NCI-H1694 (cell line): ENCODE measurements around the gene OBSL1.

ENCODE experiments used
- DNase-seq: peaks from one replicate; lab custom pipeline; 2025; lab: John Stamatoyannopoulos, UW

OBSL1 gene

DNA sequence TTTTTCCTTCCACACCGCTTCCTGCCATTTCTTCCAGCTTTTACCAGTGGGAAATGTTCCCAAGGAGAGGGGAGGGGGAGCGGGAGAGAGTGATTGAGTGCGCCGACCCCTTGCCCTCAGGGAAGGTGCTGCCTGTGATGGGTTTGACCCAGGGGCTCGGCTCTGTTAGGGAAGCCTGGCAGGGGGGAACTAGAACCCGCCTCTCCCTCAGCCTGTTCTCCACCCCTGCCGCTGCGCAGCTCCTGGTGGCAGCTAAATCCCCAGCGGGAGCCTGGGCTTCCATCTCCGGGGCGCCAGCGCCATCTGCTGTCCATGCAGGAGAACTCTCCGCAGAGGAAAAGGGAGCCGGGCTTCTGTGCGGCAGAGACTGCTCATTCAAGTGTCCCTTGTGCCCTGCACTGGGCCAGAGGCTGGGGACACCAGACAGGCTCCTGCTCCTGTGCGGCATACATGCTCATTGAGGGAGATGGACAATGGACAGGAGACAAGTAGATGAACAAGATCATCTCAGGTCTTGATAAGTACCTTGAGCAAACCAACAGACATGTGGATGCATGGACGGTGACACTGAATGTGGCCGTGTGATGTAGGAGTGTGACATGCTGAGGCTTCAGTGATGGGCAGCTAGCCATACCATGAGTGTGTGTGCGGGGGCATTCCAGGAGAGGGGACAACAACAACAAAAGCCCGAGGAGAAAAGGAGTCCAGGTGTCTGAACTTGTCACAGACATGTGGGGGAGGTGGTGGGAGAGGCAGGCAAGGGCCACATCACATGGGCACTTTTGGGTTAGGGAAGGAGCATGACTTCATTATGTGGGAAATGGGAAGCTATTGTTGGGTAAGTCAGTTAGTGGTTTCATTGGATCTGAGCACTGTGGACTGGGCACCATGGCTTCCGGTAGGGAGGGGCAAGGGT is 41.0 kb downstream of the OBSL1 start:
- peak; percentile 83 for DNase-seq

GRCh38 chr2:219527472-219527871 is 43.9 kb downstream of the OBSL1 start:
- no peak for DNase-seq

DNA sequence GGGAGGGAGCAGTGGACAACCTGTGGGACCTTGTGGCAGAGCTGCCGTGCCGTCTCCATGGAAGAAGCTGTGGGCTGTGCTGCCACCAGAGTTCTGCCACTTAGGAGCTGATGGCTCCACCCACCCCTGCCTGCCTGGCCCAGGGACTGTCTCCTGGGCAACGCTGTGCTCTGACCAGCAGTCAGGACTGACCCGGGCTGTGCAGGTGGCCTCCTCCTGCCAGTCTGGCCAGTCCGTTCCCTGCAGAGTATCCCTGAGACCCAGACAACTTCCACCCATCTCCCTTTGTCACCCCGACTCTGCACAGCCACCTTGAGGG is 44.3 kb downstream of the OBSL1 start:
- no peak for DNase-seq

GRCh38 chr2:219526320-219527075 is 44.8 kb downstream of the OBSL1 start:
- DNase-seq, result no peak

GRCh38 chr2:219525533-219526232 is 45.7 kb downstream of the OBSL1 start:
- DNase-seq, result no peak

GRCh38 chr2:219524817-219525216 is 46.5 kb downstream of the OBSL1 start:
- DNase-seq, result no peak

- no peak for DNase-seq
These were observed 48.2 kb downstream of the OBSL1 start for GRCh38 chr2:219523031-219523671.

GRCh38 chr2:219522111-219523030 is 49.0 kb downstream of the OBSL1 start:
- DNase-seq, result no peak

DNA sequence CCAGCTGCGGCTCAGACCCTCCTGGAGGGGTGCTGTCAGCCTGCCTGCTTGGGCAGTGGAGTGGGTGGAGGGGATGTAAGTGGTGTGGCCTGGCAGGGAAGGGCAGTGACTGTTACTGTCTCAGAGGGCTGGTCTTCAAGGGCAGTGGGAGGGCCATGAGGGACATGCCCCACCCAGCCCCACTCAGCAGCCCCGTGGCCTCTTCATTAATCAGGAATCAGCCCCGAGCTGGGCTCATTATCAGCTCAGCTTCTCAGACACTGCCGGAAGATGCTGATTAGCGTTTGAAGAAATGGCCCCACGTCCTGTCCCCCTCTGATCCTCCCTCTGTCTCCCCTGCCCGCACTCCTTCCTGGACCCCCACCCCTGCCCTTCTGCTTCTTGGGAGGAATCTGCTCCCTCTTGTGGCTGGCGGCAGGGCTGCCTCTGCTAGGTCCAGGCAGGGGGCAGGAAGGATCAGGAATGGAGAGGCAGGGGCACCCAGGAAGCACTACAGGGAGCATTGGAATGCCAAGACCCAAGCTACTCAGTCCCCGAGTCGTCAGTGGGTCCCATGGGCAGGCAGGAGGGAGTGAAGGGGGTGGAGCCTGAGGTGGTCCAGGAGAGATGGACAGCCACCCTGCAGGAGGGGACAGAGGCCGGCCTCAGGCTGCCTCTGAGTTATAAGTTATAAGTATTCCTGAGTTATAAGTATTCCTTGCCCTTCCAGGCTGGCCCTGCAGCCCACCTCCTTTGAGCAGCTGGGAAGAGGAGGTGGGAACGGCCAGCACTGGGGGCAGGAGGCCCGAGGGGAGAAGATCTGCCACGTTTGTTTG is 50.1 kb downstream of the OBSL1 start:
- DNase-seq, result peak; percentile 38

DNA sequence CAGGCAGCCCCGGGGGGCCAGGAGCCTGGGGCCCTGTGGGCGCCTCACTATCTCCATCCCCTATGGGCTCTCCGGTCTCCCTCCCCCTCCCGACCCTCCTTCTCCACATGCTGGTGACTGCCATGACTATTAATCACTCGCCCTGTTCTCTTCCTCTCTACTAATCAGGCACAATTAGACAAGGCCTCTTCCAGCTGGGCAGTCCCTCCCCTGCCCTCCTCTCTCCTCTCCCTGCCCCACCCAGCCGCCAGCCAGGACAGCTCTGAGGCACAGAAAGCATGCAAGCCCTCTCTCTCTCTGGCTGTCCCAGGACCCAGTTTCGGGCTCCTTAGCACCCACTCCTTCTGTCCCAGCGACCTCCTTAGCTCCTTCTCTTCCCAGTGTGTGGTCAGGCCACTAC is 51.3 kb downstream of the OBSL1 start:
- DNase-seq, result no peak

DNA sequence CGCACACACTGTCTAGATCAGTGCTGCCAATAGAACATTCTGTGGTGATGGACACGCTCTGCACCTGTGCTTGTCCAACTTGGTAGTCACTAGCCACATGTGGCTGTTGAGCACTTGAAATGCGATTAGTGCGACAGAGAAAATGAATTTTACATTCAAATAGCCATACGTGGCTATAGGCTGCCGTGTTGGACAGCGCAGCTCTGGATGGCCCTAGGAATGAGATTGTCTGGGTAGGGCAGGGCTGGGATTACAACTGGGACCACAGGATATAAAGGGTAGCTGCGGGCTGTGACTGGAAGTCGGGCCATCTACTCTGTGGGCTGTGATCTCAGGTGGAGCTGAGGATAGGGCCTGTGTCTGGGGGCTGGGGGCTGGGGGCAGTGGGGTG is 51.8 kb downstream of the OBSL1 start:
- DNase-seq, result no peak

DNA sequence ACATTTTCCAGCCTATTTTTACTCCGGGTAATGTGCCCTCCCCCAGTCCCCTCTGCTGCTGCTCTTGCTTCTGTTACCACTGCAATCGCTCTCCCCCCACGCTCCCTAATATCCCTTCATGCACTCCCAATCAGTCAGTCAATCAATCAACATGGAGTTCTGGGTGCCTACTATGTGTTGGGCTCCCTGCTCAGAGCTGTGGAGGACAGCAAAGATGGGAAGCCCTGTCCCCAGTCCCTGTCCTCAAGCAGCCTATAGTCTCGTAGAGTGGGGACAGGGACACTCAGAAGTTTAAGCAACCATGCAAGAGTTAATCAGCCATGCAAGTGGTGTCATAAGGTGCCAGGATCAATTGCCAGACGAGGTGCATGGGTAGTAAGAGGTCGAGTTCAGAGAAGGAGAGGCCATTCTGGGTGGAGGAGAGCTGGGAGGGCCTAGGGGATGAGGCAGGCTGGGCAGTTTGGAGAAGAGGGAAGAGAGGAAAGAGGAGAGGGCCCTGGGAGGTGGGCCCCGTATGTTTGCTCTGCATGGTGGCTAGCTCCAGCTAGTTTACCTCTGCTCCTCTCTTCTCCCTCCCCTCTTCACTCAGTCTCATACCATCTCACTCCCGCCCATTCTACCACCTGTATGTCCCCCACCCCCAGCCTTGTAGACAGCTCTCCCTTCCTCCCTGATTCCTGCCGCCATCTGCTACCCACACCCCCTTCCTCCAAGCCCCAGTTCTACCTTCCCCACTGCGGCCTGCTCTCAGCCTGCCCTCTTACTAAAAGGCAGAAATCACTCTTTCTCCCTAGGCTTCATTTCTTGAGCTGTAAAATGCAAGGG is 53.2 kb downstream of the OBSL1 start:
- no peak for DNase-seq

GRCh38 chr2:219516888-219517287 is 54.5 kb downstream of the OBSL1 start:
- no peak for DNase-seq

DNA sequence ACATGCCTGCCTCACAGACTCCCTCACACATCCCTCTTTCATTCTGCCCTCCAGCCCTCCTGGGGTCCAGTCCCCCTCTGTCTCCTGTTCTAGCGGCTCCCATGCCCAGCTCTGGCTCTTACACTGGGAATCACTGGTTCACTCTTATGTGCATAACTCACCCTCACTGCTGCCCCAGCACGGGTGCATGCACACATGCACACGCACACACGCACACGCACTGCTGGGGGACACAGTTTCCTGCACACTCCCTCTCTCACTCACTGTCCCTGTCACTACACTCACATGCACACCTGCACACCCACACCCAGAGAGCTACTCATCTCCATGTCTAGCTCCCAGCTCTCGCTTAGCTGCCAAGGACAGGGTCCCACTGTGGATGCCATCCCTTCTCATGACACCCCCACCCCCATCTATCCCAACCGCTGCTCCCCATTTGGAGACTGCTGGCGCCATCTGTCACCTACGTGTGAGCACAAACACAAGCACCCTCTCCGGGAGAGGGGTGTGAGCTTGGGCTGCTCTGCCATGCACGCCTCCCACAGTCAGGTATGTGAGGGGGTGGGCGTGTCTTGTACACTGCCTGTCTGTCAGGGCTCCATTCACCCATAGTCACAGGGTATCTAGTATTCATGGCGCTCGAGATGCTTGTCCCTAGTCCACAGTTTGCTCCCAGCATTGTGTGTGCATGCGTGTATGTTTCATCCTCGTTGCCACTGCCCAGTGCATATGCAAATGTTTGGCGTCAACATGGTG is 55.3 kb downstream of the OBSL1 start:
- peak; percentile 34 for DNase-seq

DNA sequence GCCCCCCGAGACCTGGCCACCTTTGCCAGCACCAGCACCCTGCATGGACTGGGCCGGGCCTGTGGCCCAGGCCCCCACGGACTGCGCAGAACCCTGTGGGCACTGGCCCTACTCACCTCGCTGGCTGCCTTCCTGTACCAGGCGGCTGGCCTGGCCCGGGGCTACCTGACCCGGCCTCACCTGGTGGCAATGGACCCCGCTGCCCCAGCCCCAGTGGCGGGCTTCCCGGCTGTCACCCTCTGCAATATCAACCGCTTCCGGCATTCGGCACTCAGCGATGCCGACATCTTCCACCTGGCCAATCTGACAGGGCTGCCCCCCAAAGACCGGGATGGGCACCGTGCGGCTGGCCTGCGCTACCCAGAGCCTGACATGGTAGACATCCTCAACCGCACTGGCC is 56.5 kb downstream of the OBSL1 start:
- DNase-seq, result no peak

GRCh38 chr2:219514196-219514761 is 57.1 kb downstream of the OBSL1 start, which contains the start of gene ASIC4:
Gene ASIC4 (plus strand): TSS chr2:219514482. CDS start chr2:219514725, 243 bp downstream.
- DNase-seq, result peak; percentile 56

DNA sequence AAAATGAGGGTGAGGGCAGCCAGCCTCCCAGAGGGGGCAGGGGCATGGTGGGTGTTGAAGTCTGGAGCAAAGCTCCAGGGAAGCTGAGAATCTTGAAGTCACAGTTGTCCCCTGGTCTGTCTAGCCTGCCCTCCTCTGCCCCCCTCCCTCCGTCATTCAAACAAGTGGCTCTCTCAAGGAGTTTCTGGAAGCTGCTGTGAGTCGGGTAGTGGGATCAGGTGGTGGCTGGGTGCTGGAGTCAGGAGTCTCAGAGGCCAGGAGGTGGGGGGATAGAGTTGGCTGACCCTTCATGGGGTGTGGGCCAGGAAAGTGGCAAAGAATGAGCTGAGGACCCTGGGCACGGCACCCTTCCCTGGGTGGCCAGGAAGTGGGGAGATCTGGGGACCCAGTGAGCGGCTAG is 57.6 kb downstream of the OBSL1 start:
- DNase-seq, result no peak

DNA sequence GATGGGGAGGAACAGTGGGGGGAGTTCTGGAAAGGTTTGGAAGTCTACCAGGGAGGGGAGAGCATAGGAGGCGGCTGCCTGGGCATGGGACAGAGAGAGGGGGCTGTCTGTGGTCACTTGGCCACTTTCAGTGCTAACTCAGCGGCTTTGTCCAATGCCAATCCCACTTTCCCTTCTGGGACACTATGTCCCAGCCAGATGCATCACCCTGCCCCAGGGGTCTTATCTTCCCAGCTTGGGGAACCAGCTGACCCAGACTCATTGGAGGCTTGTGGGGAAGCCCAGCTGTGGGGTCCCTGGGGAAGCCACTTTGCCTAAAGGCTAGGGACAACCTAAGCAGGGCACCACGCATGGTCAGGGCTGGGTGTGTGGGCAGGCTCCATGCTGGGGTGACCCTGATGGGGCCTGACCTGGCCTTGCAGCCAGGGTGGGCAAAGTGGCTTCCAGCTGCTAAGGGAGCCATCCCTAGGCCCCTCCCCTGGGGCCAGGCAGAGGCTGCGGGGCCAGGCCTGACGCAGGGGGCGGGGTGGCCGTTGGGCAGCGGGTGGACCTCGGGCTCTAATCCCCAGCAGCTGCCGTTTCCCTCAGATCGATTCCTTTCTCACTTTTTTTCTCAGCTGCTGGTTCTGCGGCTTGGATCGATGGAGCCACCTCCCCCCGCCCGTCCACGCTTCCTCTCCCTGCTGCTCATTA is 58.7 kb downstream of the OBSL1 start:
- DNase-seq, result no peak
